Liver (tissue), 9 donors: ENCODE results near the gene CCDC178. TPM values are rescaled to one million over a fixed set of nuclear protein-coding genes. Genes with fewer than 3 reads are reported as not detected.

Experiments used
- DNase-seq: peaks from one replicate; pipeline ENCODE4 v3.0.0-alpha.2; 2017; ENCODE audit warnings: low spot score
- H3K27ac ChIP-seq, 2 donors: one replicate each; pipeline ENCODE4 v1.7.0; 2013; ENCODE audit warnings: inconsistent platforms in 2 of 2, low read length in 2 of 2, control low read depth in 1 of 2, low read depth in 1 of 2, mild to moderate bottlenecking in 1 of 2
- H3K27me3 ChIP-seq, 4 donors: one replicate each; pipeline versions ENCODE4 v1.6.1 to v1.7.0; 2013; ENCODE audit warnings: low read length in 3 of 4, inconsistent platforms in 1 of 4, mild to moderate bottlenecking in 1 of 4, moderate library complexity in 1 of 4; ENCODE audit not compliant: control insufficient read depth in 4 of 4, insufficient read depth in 4 of 4
- H3K36me3 ChIP-seq, 4 donors: one replicate each; pipeline versions ENCODE4 v1.6.1 to v1.7.0; 2013; ENCODE audit warnings: low read length in 3 of 4, mild to moderate bottlenecking in 3 of 4, low read depth in 1 of 4, moderate library complexity in 1 of 4; ENCODE audit not compliant: control insufficient read depth in 4 of 4, insufficient read depth in 3 of 4
- H3K4me1 ChIP-seq, 4 donors: one replicate each; pipeline versions ENCODE4 v1.6.1 to v1.7.0; 2013; ENCODE audit warnings: low read length in 3 of 4, mild to moderate bottlenecking in 3 of 4, moderate library complexity in 1 of 4; ENCODE audit not compliant: control insufficient read depth in 4 of 4, insufficient read depth in 4 of 4
- H3K4me3 ChIP-seq, 3 donors: one replicate each; pipeline versions ENCODE4 v1.6.1 to v1.7.0; 2013; ENCODE audit warnings: low read length in 3 of 3, control low read depth in 1 of 3, low read depth in 1 of 3, mild to moderate bottlenecking in 1 of 3
- H3K9ac ChIP-seq, 2 donors: one replicate each; pipeline ENCODE4 v1.7.0; 2013; ENCODE audit warnings: low read length in 2 of 2, mild to moderate bottlenecking in 2 of 2, moderate library complexity in 2 of 2, control low read depth in 1 of 2, low read depth in 1 of 2
- H3K9me3 ChIP-seq, 4 donors: one replicate each; pipeline versions ENCODE4 v1.6.1 to v1.7.0; 2013; ENCODE audit warnings: low read length in 3 of 4; ENCODE audit not compliant: control insufficient read depth in 4 of 4
- CTCF ChIP-seq: fragments of 150-350 bp; IDR thresholded peaks from 2 replicates; pipeline ENCODE4 v1.5.1; 2017; ENCODE audit warnings: improper control_type of control experiment, low read depth, low read length; ENCODE audit not compliant: missing input control
- EGR1 ChIP-seq, 2 donors: IDR thresholded peaks; 2 replicates each; pipeline ENCODE4 v1.6.1; 2016 to 2018; ENCODE audit warnings: antibody characterized with exemption in 2 of 2, low read depth in 2 of 2
- FOXA1 ChIP-seq: IDR thresholded peaks from 2 replicates; pipeline ENCODE4 v1.6.1; 2016; ENCODE audit warnings: antibody characterized with exemption
- FOXA2 ChIP-seq: IDR thresholded peaks from 2 replicates; pipeline ENCODE4 v1.6.1; 2016; ENCODE audit warnings: antibody characterized with exemption
- GABPA ChIP-seq, 2 donors: IDR thresholded peaks in 1 of 2; conservative IDR thresholded peaks in 1 of 2; 2 replicates each; pipeline ENCODE4 v1.6.1; 2016; ENCODE audit warnings: antibody characterized with exemption in 2 of 2, mild to moderate bottlenecking in 1 of 2, moderate library complexity in 1 of 2
- HNF4A ChIP-seq, 2 donors: conservative IDR thresholded peaks; 2 replicates each; pipeline ENCODE4 v1.6.1; 2016; ENCODE audit warnings: antibody characterized with exemption in 2 of 2, mild to moderate bottlenecking in 2 of 2
- HNF4G ChIP-seq: IDR thresholded peaks from 2 replicates; pipeline ENCODE4 v1.6.1; 2016; ENCODE audit warnings: antibody characterized with exemption
- JUND ChIP-seq, 2 donors: IDR thresholded peaks; 2 replicates each; pipeline ENCODE4 v1.6.1; 2016; ENCODE audit warnings: antibody characterized with exemption in 2 of 2
- MAX ChIP-seq: IDR thresholded peaks from 2 replicates; pipeline ENCODE4 v1.6.1; 2016; ENCODE audit warnings: antibody characterized with exemption
- NR2F2 ChIP-seq: IDR thresholded peaks from 2 replicates; pipeline ENCODE4 v1.6.1; 2016; ENCODE audit warnings: antibody characterized with exemption
- RAD21 ChIP-seq, 2 donors: IDR thresholded peaks; 2 replicates each; pipeline ENCODE4 v1.6.1; 2016; ENCODE audit warnings: antibody characterized with exemption in 2 of 2, mild to moderate bottlenecking in 2 of 2
- REST ChIP-seq: IDR thresholded peaks from 2 replicates; pipeline ENCODE4 v1.6.1; 2016; ENCODE audit warnings: antibody characterized with exemption, mild to moderate bottlenecking
- RXRA ChIP-seq, 2 donors: IDR thresholded peaks; 2 replicates each; pipeline ENCODE4 v1.6.1; 2017 to 2018; ENCODE audit warnings: antibody characterized with exemption in 2 of 2, mild to moderate bottlenecking in 1 of 2
- SP1 ChIP-seq: IDR thresholded peaks from 2 replicates; pipeline ENCODE4 v1.6.1; 2018; ENCODE audit warnings: antibody characterized with exemption, mild to moderate bottlenecking
- TAF1 ChIP-seq: conservative IDR thresholded peaks from 2 replicates; pipeline ENCODE4 v1.6.1; 2016; ENCODE audit warnings: antibody characterized with exemption, mild to moderate bottlenecking
- YY1 ChIP-seq: IDR thresholded peaks from 2 replicates; pipeline ENCODE4 v1.6.1; 2016; ENCODE audit warnings: antibody characterized with exemption, mild to moderate bottlenecking
- ZBTB33 ChIP-seq: IDR thresholded peaks from 2 replicates; pipeline ENCODE4 v1.6.1; 2016; ENCODE audit warnings: antibody characterized with exemption
- WGBS: extraction: QIAGEN DNeasy Blood & Tissue Kit; methylation state at CpG from one replicate; pipeline ENCODE4 v1.1.7; 2013; 5-methylcytosine and 5-hydroxymethylcytosine counted together
- polyA plus RNA-seq, 2 donors: library from polyadenylated mRNA; stranded (reverse) in 1 of 2; unstranded in 1 of 2; fragments of 200-250 nt in 1 of 2; fragments of >200 nt in 1 of 2; fragmentation: Nextera tagmentation in 1 of 2; extraction: Ambion mirVana in 1 of 2; gene quantifications; one replicate each; pipeline versions ENCODE4 v1.2.1 to v1.2.3, GENCODE V29; 2013 to 2015
- total RNA-seq, 2 donors: library from RNA; depleted of rRNA; stranded (reverse); fragments of >200 nt; gene quantifications; one replicate each; pipeline ENCODE4 v1.2.3, GENCODE V29; 2014
- TF ChIP-seq, protein P1 (sequence below): IDR thresholded peaks from 2 replicates; pipeline ENCODE4 v1.6.1; 2016; ENCODE audit warnings: antibody characterized with exemption
- donor health status: healthy.
- donor health status: healthy.
- donor health status: healthy.
- donor health status: healthy.
- donor health status: healthy.

Gene CCDC178
- total and polyA plus RNA-seq, 4 donors = not detected

DNA sequence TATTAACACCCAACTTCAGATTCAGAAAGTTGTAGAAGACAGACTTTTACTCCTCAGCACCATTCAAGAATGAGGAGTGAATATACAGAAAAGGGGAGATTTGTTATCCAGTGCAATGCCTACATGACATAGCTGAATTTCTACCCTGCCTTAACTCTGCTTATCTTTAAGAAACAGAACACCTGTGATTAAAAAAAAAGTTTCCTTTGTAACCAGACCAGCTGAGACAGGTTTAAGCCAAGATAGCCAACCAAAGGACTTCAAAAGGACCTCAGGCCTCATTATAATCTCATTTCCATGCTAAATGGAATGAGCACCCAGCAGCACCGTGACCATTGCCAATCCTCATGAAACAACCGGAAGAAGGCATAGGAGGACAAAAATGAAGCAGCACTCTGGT, 122.9 kb downstream of the CCDC178 start:
- peaks cover 0 to 3% (median 0%) of the 10 kb centered on the region in 4 donors for H3K9me3 ChIP-seq
- H3K27ac ChIP-seq = no peak overlapping the region
- no peak for DNase-seq
- 92% methylated on average over 2 of the region's 2 CpGs for WGBS
- no peaks in the 10 kb centered on the region for H3K36me3 ChIP-seq
- no peaks in the 10 kb centered on the region for H3K27me3 ChIP-seq
- no peak overlapping the region for H3K9ac ChIP-seq
- H3K4me3 ChIP-seq = no peak overlapping the region
- TF ChIP-seq, protein P1, sequence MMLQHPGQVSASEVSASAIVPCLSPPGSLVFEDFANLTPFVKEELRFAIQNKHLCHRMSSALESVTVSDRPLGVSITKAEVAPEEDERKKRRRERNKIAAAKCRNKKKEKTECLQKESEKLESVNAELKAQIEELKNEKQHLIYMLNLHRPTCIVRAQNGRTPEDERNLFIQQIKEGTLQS = no peak
- TF ChIP-seq TAF1 (no peak), RXRA (IDR thresholded peaks at IDR 0.05) (no peak), MAX (no peak), RAD21 (IDR thresholded peaks at IDR 0.05) (no peak), JUND (IDR thresholded peaks at IDR 0.05) (no peak), YY1 (no peak), ZBTB33 (no peak), FOXA2 (no peak), NR2F2 (no peak), REST (no peak), EGR1 (IDR thresholded peaks at IDR 0.05; ENCODE audit: low read depth in 2 of 2) (no peak), FOXA1 (no peak), GABPA (IDR thresholded peaks at IDR 0.05 in 1 of 2, conservative IDR thresholded peaks at IDR 0.05 in 1 of 2) (no peak), SP1 (no peak), HNF4G (no peak), HNF4A (conservative IDR thresholded peaks at IDR 0.05) (no peak), CTCF (no peak)
- no peaks in the 10 kb centered on the region for H3K4me1 ChIP-seq
